ENCODE data around the gene SHCBP1L.

Gene SHCBP1L

DNA sequence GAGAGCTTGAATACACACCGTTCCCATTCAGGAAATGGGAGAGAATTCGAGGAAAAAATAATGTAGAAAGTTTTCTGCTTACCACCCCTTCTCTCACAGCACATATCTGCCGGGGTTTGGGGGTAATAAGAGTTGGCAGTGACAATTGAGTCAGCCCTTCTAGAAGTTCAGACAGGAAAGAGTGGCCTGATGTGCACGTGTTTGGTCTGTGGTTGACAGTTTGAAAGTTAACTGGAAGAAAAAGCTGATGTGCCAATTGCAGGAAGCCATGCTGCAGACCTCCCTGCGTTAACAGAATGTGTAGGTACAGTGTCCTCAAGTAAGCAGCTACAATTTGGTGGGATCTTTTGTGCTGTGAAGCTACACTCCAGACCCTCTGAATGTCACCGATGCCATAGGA is 63.0 kb downstream of the SHCBP1L start:
- H3K36me3 ChIP-seq (ENCODE audit: insufficient read depth, low read length) = peaks cover 45% of the 10 kb centered on the region
- H3K27ac ChIP-seq (ENCODE audit: low read depth, low read length, poor library complexity, severe bottlenecking) = peak overlapping the region; percentile 21
- TF ChIP-seq CTCF (IDR thresholded peaks at IDR 0.05; ENCODE audit: low read length) (no peak), EZH2 (IDR thresholded peaks at IDR 0.05; ENCODE audit: borderline replicate concordance, low read length) (no peak)

GRCh38 chr1:182888736-182889531 is 64.0 kb downstream of the SHCBP1L start:
- H3K36me3 ChIP-seq (ENCODE audit: insufficient read depth, low read length) = peaks cover 56% of the 10 kb centered on the region
- no peak for TF ChIP-seq CTCF (IDR thresholded peaks at IDR 0.05; ENCODE audit: low read length)
- TF ChIP-seq EZH2 (IDR thresholded peaks at IDR 0.05; ENCODE audit: borderline replicate concordance, low read length) = no peak

More for the DNA sequence above, 63.0 kb downstream of the SHCBP1L start:
- Histone ChIP-seq H2AFZ (ENCODE audit: low read length) (no peak overlapping the region), H3K27me3 (ENCODE audit: insufficient read depth, low read length) (no peaks in the 10 kb centered on the region), H4K20me1 (ENCODE audit: insufficient read depth, low read length) (no peaks in the 10 kb centered on the region), H3K79me2 (ENCODE audit: insufficient read depth, low read length) (no peaks in the 10 kb centered on the region), H3K9me3 (ENCODE audit: low read length) (no peaks in the 10 kb centered on the region), H3F3A (ENCODE audit: insufficient read depth, low read length) (0 out of 2 replicates have a peak, but pooled peaks cover 3% of the 10 kb centered on the region), H3K4me3 (ENCODE audit: low read depth, low read length, poor library complexity, severe bottlenecking) (no peak overlapping the region), H3K4me2 (ENCODE audit: low read length) (no peak overlapping the region), H3K9ac (ENCODE audit: low read length) (no peak overlapping the region), H3K9me2 (ENCODE audit: low read depth, low read length) (no peaks in the 10 kb centered on the region), H3K4me1 (ENCODE audit: insufficient read depth, low read length, severe bottlenecking) (no peaks in the 10 kb centered on the region)

DNA sequence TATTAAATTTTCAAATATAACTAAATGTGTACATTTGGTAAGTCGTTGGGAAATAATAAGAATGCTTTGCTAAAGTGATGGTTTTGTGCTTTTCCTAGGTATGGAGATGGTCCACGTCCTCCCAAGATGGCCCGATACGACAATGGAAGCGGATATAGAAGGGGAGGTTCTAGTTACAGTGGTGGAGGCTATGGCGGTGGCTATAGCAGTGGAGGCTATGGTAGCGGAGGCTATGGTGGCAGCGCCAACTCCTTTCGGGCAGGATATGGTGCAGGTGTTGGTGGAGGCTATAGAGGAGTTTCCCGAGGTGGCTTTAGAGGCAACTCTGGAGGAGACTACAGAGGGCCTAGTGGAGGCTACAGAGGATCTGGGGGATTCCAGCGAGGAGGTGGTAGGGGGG is 66.0 kb downstream of the SHCBP1L start:
- Histone ChIP-seq H3K27ac (ENCODE audit: low read depth, low read length, poor library complexity, severe bottlenecking) (no peak overlapping the region), H4K20me1 (ENCODE audit: insufficient read depth, low read length) (no peaks in the 10 kb centered on the region; the same call in 1 of the 2 replicates), H3K27me3 (ENCODE audit: insufficient read depth, low read length) (no peaks in the 10 kb centered on the region), H3K4me2 (ENCODE audit: low read length) (no peak overlapping the region), H3K4me3 (ENCODE audit: low read depth, low read length, poor library complexity, severe bottlenecking) (no peak overlapping the region), H3K9me3 (ENCODE audit: low read length) (no peaks in the 10 kb centered on the region), H3K36me3 (ENCODE audit: insufficient read depth, low read length) (peaks cover 74% of the 10 kb centered on the region), H3K4me1 (ENCODE audit: insufficient read depth, low read length, severe bottlenecking) (no peaks in the 10 kb centered on the region), H3F3A (ENCODE audit: insufficient read depth, low read length) (0 out of 2 replicates have a peak, but pooled peaks cover 3% of the 10 kb centered on the region), H3K79me2 (ENCODE audit: insufficient read depth, low read length) (no peaks in the 10 kb centered on the region), H3K9ac (ENCODE audit: low read length) (no peak overlapping the region), H2AFZ (ENCODE audit: low read length) (no peak overlapping the region), H3K9me2 (ENCODE audit: low read depth, low read length) (no peaks in the 10 kb centered on the region)
- no peak for TF ChIP-seq CTCF (IDR thresholded peaks at IDR 0.05; ENCODE audit: low read length)
- TF ChIP-seq EZH2 (IDR thresholded peaks at IDR 0.05; ENCODE audit: borderline replicate concordance, low read length) = no peak

More at GRCh38 chr1:182888736-182889531, 64.0 kb downstream of the SHCBP1L start:
- Histone ChIP-seq H3F3A (ENCODE audit: insufficient read depth, low read length) (0 out of 2 replicates have a peak, but pooled peaks cover 3% of the 10 kb centered on the region), H3K27me3 (ENCODE audit: insufficient read depth, low read length) (no peaks in the 10 kb centered on the region), H3K4me1 (ENCODE audit: insufficient read depth, low read length, severe bottlenecking) (no peaks in the 10 kb centered on the region), H3K27ac (ENCODE audit: low read depth, low read length, poor library complexity, severe bottlenecking) (peak overlapping the region; percentile 21), H3K4me2 (ENCODE audit: low read length) (no peak overlapping the region), H3K9ac (ENCODE audit: low read length) (no peak overlapping the region), H3K79me2 (ENCODE audit: insufficient read depth, low read length) (no peaks in the 10 kb centered on the region), H3K9me2 (ENCODE audit: low read depth, low read length) (no peaks in the 10 kb centered on the region), H3K9me3 (ENCODE audit: low read length) (no peaks in the 10 kb centered on the region), H4K20me1 (ENCODE audit: insufficient read depth, low read length) (no peaks in the 10 kb centered on the region), H3K4me3 (ENCODE audit: low read depth, low read length, poor library complexity, severe bottlenecking) (no peak overlapping the region), H2AFZ (ENCODE audit: low read length) (no peak overlapping the region)

All from OCI-LY1 (cell line).